ENCODE measurements around the gene HABP4.

- TF ChIP-seq CTCF (conservative IDR thresholded peaks at IDR 0.05; ENCODE audit: low read depth, low read length) (no peak), POLR2A (IDR thresholded peaks at IDR 0.05; ENCODE audit: low read depth, low read length) (no peak), RAD21 (IDR thresholded peaks at IDR 0.05; ENCODE audit: low read length) (no peak), RCOR1 (IDR thresholded peaks at IDR 0.05; ENCODE audit: insufficient replicate concordance, low read length) (no peak), CEBPB (IDR thresholded peaks at IDR 0.05; ENCODE audit: low read depth, low read length) (no peak), USF2 (IDR thresholded peaks at IDR 0.05; ENCODE audit: low read depth, low read length) (no peak), MXI1 (IDR thresholded peaks at IDR 0.05; ENCODE audit: borderline replicate concordance, low read depth, low read length) (no peak), MAZ (IDR thresholded peaks at IDR 0.05; ENCODE audit: borderline replicate concordance, low read depth, low read length) (no peak), SMC3 (IDR thresholded peaks at IDR 0.05; ENCODE audit: low read depth, low read length) (no peak), RFX5 (IDR thresholded peaks at IDR 0.05; ENCODE audit: low read depth, low read length) (no peak), MAFK (IDR thresholded peaks at IDR 0.05; ENCODE audit: low read depth, low read length) (no peak), CHD1 (IDR thresholded peaks at IDR 0.05; ENCODE audit: low read depth, low read length) (no peak), NFE2L2 (IDR thresholded peaks at IDR 0.05; ENCODE audit: low read depth, low read length) (no peak)
Observed at GRCh38 chr9:96496368-96497116, 46.6 kb downstream of the HABP4 start.
